Stimulated activated CD8-positive, alpha-beta memory T cell treated with anti-CD3 and anti-CD28 coated beads, Interleukin-4, amount 100 ng/mL, for 4 hours (primary cell): ENCODE data around the gene HYCC2.
"Not testable (repeated sequence)": the region's sequence is repeated elsewhere in the genome, so short reads cannot be mapped to it uniquely, and the experiment has no call there.

ENCODE experiments used
- DNase-seq, 2 donors: peaks; one replicate each; pipeline ENCODE4 v3.0.0-alpha.2; 2020; ENCODE audit warnings: low read depth in 2 of 2, low spot score in 1 of 2

HYCC2 gene

GRCh38 chr2:201071479-201072200, at the start of gene HYCC2, which contains the start of gene NDUFB3:
Gene HYCC2, minus strand, starts transcription at chr2:201071671. Its CDS starts 47,662 bp downstream, at chr2:201024009.
Gene NDUFB3, plus strand, starts transcription at chr2:201072001. Its CDS starts 6,882 bp downstream, at chr2:201078883.
- DNase-seq = peak; percentile 78 to 84

- DNase-seq = no peak
These were observed 47.7 kb upstream of the HYCC2 start for GRCh38 chr2:201118961-201119854.

DNA sequence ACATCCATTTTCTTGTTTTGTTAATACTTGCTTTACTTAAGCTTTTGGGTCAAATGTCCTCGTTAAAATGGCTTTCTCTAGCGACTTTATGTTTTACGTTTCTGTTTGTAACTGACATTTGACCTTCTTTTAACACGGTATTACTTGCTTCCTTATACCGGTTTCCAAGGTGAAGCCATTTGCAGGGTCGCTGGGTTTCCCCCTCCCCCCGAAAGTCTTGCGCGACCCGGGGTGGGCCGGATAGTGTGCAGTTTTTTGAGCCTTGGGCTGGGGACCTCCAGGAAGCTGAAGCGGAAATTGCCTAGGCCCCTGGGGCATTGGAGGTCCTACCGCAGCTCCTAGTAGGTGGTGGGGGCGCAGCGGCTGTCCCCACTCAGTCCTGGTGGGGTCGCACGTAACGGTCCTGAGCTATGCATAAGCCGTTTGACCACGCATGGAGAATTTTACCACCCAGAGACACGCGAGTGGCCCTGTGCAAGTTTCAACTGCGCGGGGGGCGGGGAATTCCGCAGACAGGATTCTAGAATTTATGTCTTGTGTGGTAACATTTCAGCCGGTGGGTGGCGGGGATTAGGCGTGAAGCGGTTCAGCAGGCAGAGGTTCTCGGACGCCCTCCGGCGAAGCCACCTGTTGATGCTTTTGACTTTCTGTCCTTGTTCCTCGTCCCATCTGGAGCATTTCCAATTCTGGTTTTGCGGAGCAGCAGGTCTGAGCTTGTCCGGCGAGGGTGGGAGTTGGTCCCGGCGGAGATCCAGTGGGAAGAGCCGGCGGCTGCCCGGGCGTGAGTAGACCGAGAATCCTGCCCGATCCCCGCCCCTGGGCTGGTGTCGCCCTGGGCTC, 46.9 kb upstream of the HYCC2 start:
- peak; percentile 67 to 82 for DNase-seq

GRCh38 chr2:201117735-201118094, 46.2 kb upstream of the HYCC2 start:
- not testable (repeated sequence) for DNase-seq

GRCh38 chr2:201116959-201117734, 45.7 kb upstream of the HYCC2 start:
- DNase-seq = no peak

DNA sequence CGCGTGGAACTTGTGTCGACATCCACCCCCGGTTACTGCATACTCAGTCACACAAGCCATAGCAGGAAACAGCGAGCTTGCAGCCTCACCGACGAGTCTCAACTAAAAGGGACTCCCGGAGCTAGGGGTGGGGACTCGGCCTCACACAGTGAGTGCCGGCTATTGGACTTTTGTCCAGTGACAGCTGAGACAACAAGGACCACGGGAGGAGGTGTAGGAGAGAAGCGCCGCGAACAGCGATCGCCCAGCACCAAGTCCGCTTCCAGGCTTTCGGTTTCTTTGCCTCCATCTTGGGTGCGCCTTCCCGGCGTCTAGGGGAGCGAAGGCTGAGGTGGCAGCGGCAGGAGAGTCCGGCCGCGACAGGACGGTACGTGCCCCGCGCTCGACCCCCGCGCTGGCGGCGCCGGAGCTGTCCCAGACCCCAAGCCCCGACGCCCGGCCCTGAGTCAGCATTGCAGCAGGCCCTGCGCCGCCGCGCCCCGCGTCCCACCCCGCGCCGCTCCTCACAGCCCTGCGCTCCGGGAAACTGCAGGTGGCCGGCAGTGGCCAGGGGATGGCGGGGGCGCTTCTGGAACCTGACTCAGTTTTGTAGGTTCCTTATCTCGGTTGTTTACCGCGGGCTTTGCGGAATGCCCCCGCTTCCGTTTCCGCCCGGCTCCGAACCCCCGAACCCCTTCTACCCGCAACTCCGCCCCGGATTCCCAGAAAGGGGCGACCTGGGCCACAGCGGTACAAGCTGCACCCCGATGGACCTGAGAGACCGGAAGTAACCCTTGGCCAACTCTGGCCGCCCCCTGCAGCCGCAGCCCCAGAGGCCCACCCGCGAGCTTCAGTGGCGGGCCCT, 44.9 kb upstream of the HYCC2 start, which contains the start of gene CFLAR:
Gene CFLAR (plus strand): TSS at position 50 of the 844 bp plus-strand sequence. CDS start 13,702 bp downstream, outside the sequence.
- peak; percentile 58 to 65 for DNase-seq

- no peak for DNase-seq
These were observed 43.4 kb upstream of the HYCC2 start for GRCh38 chr2:201114846-201115245.

GRCh38 chr2:201114350-201114749, 42.9 kb upstream of the HYCC2 start:
- no peak for DNase-seq

DNA sequence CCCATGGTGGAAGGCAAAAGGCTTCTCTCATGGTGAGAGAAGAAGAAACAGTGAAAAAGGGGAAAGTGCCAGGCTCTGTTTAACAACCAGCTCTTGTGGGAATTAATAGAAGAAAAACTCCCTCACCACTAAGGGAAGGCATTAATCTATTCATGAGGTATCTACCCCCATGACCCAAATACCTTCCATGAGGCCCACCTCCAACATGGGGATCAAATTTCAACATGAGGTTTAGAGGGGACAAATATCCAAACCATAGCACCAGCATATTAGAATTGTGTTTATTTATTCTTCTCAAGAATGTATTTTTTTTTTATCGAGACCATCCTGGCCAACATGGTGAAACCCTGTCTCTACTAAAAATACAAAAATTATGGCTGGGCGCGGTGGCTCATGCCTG, 39.6 kb upstream of the HYCC2 start:
- DNase-seq = no peak

DNA sequence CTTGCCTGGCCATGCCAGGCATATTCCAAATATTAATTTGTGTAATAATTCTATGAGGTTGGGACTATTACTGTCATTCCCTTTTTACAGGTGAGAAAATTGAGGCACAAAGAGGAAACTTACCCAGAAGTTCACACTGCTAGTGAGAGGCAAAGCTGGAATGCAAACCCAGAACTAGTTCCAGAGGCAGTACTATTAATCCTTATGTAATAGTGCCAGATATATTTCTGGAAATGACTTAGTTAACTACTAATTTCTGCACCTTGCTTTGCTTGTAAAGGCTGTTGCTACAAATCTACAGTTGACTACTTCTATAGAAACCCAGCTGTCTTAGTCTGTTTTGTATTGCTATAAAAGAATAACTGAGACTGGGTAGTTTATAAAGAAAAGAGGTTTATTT, 39.1 kb upstream of the HYCC2 start:
- DNase-seq = no peak

- no peak for DNase-seq
These were observed 37.7 kb upstream of the HYCC2 start for GRCh38 chr2:201109186-201109585.

GRCh38 chr2:201108341-201108740, 36.9 kb upstream of the HYCC2 start:
- DNase-seq = no peak

DNA sequence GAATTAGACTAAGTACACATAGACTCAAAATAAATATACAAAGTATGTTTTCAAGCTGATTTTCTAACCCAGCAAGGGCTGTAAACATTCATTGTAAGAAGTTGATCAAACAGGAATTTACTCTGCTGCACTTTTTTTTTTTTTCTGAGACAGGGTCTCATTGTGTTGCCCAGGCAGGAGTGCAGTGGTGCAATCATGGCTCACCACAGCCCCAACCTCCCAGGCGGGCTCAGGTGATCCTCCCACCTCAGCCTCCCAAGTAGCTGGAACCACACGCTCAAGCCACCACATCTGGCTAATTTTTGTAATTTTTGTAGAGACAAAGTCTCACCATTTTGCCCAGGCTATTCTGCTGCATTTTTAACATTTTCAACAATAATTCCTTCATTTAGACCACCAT, 36.2 kb upstream of the HYCC2 start:
- no peak for DNase-seq

GRCh38 chr2:201105759-201106158, 34.3 kb upstream of the HYCC2 start:
- no peak for DNase-seq

DNA sequence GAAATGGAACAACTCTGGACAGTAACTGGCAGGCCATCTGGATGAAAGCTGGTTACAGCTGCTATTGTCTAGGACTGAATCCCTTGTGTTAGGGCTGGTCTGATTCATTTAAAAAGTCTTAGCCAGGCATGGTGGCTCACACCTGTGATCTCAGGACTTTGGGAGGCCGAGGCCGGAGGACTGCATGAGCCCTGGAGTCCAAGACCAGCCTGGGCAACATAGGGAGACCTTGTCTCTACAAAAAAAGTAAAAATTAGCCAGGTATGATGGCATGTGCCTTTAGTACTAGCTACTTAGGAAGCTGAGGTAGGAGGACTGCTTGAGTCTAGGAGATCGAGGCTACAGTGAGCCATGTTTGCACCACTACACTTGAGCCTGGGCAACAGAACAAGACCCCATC, 29.0 kb upstream of the HYCC2 start:
- DNase-seq = no peak

DNA sequence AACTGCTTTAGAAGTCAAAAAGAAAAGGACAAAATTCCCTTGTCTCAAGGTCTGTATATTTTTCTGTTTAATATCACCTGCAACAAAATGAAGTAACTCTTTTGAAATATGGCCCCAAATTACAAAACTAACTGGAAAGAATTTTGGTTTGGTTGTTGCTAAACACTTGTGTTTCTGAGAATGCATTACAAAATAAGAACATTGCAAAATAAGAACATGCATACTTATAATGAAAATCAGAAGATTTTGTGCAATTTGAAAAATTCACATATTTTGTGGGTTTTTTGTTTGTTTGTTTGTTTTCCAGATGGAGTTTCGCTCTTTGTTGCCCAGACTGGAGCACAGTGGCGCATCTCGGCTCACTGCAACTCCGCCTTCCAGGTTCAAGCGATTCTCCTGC, 22.1 kb upstream of the HYCC2 start:
- DNase-seq = no peak

DNA sequence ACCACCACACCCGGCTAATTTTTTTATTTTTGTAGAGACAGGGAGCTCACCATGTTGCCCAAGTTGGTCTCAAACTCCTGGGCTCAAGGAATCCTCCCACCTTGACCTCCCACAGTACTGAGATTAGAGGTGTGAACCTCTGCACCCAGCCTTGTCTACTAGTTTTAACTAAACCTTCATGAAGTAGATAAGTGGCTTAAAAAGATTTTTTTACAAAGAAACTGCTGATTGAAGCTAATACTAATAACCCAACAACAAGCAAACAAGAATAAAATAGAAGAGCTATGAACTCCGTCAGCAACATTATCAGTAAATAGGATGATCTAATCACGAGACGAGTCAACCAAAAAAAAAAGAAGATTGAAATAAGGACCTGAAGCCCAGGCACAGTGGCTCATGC, 19.1 kb upstream of the HYCC2 start:
- DNase-seq = no peak

DNA sequence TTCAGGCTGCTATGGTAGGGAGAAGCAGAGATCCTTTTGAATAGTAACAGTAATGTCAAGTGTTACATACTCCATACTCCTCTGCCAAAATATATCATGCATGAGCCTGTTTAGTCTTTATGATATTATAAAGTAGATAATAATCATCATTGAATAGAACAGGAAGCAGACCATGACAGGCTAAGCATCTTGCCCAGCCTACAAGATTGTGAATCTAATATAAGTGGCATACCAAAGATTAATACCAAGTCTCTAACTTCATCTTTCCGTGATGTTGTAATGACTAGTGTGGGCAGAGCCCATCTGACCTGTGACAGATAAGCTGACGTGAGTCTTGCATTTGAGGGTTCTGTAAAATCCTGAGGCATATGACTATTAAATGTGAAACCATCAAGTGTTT, 13.4 kb upstream of the HYCC2 start:
- no peak for DNase-seq

DNA sequence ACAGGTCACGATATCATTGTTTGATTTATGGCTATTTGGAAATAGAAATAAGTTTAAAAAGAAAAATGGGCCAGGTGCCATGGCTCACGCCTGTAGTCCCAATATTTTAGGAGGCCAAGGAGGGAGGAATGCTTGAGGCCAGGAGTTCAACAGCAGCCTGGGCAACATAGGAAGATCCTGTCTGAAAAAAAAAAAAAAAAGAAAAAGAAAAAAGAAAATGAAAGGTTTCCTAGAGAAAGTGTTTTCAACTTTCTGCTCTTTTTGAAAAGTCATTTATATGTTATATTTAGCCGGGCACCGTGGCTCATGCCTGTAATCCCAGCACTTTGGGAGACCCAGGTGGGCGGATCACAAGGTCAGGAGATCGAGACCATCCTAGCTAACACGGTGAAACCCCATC, 3.5 kb upstream of the HYCC2 start:
- no peak for DNase-seq

DNA sequence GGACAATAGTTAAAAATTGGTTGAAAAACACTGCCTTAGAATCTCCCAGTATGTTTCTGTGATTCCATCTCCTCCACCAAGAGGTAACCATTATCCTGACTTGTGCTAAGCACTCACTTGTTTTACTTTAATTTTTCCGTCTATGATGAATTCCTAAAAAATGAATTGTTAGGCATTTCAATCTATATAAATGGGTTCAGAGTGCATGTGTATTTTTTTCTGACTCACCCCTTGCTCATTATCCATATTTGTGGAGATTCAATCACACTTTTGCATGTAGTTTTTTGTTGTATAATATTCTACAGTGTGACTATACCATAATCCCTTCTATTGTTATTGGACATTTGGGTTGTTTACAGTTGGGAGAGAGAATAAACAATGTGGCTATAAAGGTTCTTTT, 1.6 kb upstream of the HYCC2 start:
- no peak for DNase-seq
